GM21367 (cell line): ENCODE data around the gene TTLL5.
"Not testable (repeated sequence)": the region's sequence is repeated elsewhere in the genome, so short reads cannot be mapped to it uniquely, and the experiment has no call there.

Source experiments
- ATAC-seq: cut with Tn5 transposase; IDR thresholded peaks from one replicate; pipeline ENCODE4 v1.9.1; 2021; ENCODE audit not compliant: unreplicated experiment

Gene TTLL5

GRCh38 chr14:75826599-75826998, 165.6 kb downstream of the TTLL5 start:
- no peak for ATAC-seq

DNA sequence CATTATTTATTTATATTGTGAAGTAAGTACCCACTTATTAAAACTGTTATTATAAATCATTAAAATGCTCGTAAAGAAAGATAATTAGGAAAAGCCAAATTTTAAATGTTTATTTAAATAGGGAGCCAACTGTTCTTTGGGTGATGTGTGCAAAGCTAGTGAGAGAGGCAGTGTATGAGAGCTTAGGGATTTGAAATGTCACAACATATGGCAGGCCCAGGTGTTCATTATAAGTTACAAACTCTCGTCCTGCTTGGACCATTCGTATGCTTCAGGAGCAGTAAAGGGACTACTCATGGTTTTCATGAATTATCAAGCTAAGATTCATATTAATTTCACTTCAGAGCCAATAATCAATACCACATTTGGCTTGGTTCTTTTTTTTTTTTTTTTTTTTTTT, 166.3 kb downstream of the TTLL5 start:
- no peak for ATAC-seq

DNA sequence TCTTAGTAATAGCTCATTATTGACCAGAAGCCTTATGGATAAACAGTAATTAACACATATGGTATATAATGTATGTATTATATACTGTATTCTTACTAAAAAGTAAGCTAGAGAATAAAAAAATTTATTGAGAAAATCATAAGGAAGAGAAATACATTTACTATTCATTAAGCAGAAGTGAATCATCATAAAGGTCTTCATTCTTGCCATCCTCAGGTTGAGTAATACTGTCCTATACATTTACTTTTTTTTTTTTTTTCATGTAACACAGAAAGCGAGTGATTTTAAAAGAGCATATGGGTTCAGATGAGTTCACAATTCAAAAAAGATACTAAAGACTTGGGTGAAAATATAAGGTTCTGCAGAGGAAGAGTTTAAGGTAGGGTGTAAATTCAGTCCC, 168.3 kb downstream of the TTLL5 start:
- no peak for ATAC-seq

DNA sequence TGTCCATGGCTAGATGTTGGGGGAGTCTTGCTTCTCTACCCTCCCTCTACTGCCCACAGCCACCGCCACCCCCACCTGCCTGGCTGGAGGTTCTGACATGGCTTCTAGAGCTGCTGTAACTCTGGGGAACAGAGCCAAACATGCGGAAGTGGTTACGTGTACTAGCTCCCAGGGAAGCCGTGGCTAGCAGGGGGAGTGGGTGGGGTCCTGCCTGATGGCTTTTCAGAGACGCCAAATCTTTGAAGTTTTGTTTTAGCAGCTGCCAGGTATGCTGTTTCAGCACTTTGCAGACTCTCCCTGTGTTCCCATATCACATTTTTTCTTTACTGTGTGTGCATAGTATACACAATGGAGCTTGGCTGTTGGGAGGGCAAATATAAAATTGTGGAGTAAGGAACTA, 170.4 kb downstream of the TTLL5 start:
- no peak for ATAC-seq

- no peak for ATAC-seq
These were observed 170.9 kb downstream of the TTLL5 start for GRCh38 chr14:75831952-75832351.

DNA sequence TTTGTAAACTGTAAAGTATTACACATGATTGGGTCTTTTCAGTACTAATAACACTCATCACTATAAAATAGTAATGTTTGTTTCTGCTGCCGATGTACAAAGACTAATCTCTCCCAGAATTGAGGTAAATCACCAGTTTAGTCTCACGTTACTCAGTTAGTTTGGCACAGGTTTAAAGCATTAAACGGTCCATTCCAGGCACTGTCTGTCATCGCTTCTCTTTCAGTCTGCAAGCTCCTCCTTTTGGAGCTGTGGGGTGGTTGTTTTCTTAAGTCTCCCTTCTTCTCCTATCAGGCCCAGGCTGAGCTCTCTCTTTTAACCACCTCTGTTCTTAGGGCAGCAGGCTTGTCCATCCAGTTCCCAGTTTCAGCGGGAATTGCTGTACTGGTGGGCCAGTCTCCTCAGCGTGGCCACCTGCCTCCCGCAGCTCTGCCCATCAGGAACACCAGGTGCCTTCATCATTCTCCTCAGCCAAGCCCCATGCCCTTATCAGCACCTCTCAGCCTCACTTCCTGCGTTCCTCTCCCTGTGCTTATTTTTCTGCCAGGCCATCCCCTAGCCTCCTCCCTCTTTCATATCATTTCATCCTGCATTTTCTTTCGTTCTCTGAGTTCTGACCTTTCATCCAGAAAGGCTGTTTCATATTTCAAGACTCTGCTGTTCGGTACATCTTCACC, 171.7 kb downstream of the TTLL5 start:
- ATAC-seq, result no peak

DNA sequence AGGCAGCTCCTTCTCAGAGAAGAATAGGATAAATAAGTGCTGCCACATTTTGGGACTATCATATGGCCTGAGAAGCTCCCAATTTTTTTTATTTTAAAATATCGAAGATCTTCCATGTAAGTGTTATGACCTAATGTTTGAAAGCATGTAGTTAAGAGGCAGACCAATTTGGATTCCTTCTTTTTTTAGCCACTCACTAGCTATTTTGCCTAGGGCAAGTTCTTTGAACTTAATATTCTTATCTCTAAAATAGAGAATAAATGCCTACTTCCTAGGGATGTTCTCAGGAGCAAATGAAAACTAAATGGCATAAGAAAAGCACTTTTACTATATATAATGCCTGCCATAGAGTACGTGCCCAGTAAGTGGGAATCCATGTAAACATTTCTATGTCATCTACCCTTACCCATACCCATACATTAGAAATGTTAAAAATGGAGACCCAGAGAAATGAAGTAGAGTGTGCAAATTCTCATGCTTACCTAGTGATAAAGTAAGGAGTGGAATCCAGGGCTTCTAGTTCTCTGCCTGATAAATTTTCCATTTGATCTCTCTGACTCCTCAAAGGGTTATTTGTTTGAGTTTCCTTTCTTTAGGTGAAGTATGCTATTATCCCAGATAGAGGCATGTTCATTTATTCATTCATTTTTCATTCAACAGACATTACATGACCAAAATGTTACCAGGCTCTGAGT, 172.4 kb downstream of the TTLL5 start:
- no peak for ATAC-seq

DNA sequence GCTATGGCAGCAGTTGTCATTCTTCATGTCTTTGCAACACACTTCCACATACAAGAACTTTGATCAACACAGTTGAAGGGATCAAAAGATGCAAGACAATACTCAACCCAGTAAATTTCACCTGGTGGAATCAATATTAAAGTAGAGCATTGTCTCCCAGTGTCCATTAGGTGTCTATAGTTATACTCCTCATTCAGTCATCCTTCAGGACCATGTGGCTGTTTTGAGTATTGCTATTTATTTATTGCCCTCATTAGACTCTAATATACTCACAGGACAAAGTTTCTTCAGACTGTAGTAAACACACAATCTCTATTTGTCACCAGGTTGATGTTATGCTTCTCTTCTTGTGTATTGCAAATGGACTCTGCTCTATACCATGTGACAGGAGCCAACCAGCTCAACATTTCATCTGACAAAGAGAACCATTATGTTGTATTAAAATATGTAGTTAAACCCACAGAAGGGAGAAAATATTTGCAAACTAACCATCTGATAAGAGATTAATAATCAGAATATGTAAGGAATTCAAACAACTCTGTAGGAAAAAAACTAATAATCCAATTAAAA, 174.2 kb downstream of the TTLL5 start:
- no peak for ATAC-seq

GRCh38 chr14:75835737-75836136, 174.7 kb downstream of the TTLL5 start:
- ATAC-seq, result no peak

DNA sequence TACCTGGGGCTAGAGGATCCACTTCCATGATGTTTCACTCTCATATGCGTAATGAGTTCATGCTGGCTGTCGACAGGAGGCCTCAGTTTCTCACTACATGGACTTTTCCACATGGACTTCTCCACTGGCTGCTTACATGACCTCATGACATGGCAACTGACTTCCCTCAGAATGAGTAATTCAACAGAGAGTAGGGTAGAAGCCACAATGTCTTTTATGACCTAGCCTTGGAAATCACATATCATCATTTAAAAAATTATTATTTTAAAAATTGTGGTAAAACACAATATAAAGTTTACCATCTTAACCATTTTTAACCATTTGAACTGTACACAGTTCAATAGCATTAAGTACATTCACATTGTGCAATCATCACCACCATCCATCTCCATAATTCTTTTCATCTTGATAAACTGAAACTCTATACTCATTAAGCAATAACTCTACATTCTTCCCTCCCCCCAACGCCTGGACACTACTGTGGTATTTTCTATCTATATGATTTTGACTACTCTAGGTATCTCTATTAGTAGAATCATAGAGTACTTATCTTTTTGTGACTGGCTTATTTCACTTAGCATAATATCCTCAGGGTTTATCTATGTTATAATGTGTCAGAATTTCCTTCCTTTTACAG, 176.2 kb downstream of the TTLL5 start:
- ATAC-seq, result no peak

- no peak for ATAC-seq
These were observed 179.9 kb downstream of the TTLL5 start for GRCh38 chr14:75840911-75841310.

DNA sequence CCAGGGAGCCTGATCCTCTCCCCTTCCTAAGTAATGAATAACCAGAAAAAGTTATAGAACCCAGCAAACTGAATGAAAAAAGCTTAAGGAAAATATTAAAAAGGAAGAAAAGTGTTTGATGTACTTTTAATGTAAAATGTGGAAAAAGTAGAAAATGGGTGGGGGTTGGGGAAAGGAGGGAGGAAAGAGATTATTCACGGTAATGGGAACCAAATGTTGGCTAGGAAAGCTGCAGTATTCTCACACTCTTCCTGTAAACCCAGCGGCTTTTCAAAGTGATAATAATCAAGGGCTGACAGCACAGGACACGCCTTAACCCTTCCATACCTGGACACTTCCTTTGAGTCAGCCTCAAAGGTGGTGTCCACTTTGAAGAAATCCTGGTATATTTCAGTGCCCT, 181.5 kb downstream of the TTLL5 start:
- no peak for ATAC-seq

DNA sequence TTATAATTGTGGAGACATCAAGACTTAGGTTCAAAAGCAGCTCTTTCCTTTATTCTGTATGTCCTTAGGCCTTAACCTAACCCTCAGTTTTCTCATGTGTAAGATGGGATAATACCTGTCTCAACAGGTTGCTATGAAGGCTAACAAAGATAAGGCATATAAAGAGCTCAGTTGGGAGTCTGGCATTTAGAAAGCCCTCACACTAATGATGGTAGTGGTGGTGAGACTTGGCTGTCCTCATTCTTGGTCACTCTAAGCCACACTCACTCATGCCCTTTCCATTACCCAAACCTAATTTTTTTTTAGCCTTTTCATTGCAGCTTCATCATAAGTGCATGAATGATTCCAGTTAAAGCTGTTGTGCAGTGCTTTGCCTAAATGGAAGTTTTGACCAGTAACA, 183.4 kb downstream of the TTLL5 start:
- ATAC-seq, result no peak

DNA sequence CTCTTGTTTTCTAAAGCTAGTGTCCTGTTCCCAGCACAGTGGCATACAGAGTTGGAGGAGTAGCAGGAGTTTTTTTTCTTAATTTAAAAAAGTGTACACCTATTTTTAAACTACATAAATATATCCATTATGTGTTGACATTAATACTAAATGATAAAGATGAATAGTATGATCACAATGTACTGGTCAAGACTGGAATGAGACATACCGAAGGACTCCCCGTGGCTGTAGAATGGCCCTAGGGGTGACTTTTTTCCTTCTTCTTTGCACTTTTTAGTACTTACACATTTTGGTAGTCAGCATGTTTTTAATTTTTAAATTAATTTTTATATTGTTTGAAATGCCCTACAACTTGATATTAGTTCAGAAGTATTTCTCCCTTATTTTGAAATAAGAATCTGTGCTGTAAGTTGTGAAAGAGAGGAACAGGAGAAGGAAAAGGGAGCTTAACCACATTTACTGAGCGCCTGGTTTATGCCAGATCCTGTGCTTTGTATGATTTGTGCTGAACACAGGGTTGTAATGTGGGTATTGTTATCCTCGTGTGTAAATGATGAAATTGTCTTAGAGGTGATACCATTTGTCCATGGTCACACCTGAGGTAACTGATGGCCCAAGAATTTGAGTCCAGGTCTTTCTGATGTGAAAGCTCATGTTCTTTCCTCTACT, 184.2 kb downstream of the TTLL5 start:
- ATAC-seq, result no peak

DNA sequence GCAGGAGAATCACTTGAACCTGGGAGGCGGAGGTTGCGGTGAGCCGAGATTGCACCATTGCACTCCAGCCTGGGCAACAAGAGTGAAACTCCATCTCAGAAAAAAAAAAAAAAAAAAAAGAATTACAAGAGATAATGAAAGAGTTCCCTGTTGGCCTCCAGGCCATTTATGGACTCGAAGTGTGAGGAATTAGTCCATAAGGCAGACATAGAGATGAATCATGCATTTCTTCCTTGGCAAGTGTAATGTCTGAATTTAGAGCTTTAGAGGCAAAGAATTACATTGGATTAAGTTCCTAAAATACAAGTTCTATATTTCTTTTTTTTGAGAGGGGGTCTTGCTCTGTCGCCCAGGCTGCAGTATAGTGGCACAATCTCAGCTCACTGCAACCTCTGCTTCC, 185.6 kb downstream of the TTLL5 start:
- not testable (repeated sequence) for ATAC-seq

- ATAC-seq, result no peak
These were observed 186.5 kb downstream of the TTLL5 start for GRCh38 chr14:75847584-75847983.

GRCh38 chr14:75848167-75848913, 187.3 kb downstream of the TTLL5 start:
- ATAC-seq, result no peak

- ATAC-seq, result no peak
These were observed 188.4 kb downstream of the TTLL5 start for GRCh38 chr14:75849300-75849895.

GRCh38 chr14:75851574-75851866, 190.5 kb downstream of the TTLL5 start:
- ATAC-seq, result no peak

- ATAC-seq, result no peak
These were observed 193.2 kb downstream of the TTLL5 start for GRCh38 chr14:75854111-75854799.
